ENCODE data around the gene EIF3B. TPM values are rescaled to one million over a fixed set of nuclear protein-coding genes. Genes with fewer than 3 reads are reported as not detected.
"Not testable (repeated sequence)": the region's sequence is repeated elsewhere in the genome, so short reads cannot be mapped to it uniquely, and the experiment has no call there.

Gene EIF3B
- total RNA-seq, 1 donor from 2014 or later, result 213 TPM

DNA sequence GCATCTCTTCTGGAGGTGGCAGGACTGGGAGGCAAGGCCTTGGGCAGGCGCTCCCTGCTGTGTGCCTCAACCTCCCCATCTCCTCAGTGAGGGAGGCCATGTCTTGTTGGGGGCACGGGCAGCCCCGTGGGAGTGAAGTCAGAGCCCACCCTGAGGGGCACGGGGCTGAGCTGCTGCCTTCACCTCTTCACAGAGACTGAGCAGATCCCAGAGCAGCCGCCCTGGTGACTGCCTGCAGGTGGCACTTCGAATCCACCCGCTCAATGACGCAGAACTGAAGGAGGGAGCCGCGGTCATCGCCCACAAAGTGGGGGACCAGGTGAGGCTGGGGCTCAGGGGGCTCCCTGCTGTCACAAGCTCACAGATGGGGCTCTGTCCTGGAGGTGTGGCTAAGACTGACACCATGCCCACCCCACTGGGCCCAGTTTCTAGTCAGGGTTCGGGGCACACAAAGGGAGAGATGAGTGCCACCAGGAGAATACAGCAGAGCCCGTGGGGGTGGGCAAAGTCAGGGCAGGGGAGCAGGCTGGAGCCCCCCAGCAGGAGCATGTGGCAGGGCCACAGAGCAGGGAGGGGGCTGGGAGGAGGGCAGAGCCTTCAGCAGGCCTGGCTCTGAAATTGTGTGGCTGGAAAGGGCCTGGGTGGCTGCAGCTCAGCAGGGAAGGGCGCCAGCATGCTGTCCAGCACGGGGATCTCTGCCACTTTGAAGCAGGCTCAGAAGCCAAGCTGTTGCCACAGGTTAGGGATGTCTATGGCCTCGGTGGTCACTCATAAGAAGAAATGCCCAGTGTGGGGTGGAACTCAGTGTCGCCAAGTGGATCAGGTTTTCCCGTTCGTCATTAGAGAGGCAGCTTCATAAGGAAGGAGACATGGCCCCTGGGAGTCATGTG is 30.0 kb downstream of the EIF3B start:
- no peaks in the 10 kb centered on the region for H3K9me3 ChIP-seq (ENCODE audit: insufficient read depth, low read depth, low read length)
- peaks cover 9% of the 10 kb centered on the region for H3K36me3 ChIP-seq (ENCODE audit: insufficient read depth, low read length)
- H3K27me3 ChIP-seq (ENCODE audit: insufficient read depth, low read length), result no peaks in the 10 kb centered on the region
- H2AFZ ChIP-seq (ENCODE audit: low read depth, low read length), result no peak overlapping the region
- Mint-ChIP-seq H3K27me3 (ENCODE audit: low read depth, unreplicated experiment) (no peaks in the 10 kb centered on the region), H3K4me3 (ENCODE audit: unreplicated experiment) (no peak overlapping the region), H3K36me3 (ENCODE audit: low read depth, unreplicated experiment) (peaks cover 14% of the 10 kb centered on the region), H3K4me1 (ENCODE audit: low read depth, unreplicated experiment) (peaks cover 3% of the 10 kb centered on the region), H3K9me3 (ENCODE audit: unreplicated experiment) (no peaks in the 10 kb centered on the region), H3K27ac (ENCODE audit: unreplicated experiment) (no peak overlapping the region)
- H3K4me1 ChIP-seq (ENCODE audit: insufficient read depth, low read length), result no peaks in the 10 kb centered on the region
- H3K4me2 ChIP-seq (ENCODE audit: low read length), result no peak overlapping the region
- DNase-seq (ENCODE audit: low read depth) (no peak), FAIRE-seq (no peak)
- H3K79me2 ChIP-seq (ENCODE audit: insufficient read depth, low read length), result no peaks in the 10 kb centered on the region
- peaks cover 30% of the 10 kb centered on the region for H4K20me1 ChIP-seq (ENCODE audit: insufficient read depth, low read length)
- H3K27ac ChIP-seq (ENCODE audit: low read depth, low read length), result no peak overlapping the region
- H3K9ac ChIP-seq (ENCODE audit: low read length), result no peak overlapping the region
- no peak for TF ChIP-seq EZH2 (IDR thresholded peaks at IDR 0.05; ENCODE audit: insufficient read depth, low read length)
- TF ChIP-seq, protein P1, sequence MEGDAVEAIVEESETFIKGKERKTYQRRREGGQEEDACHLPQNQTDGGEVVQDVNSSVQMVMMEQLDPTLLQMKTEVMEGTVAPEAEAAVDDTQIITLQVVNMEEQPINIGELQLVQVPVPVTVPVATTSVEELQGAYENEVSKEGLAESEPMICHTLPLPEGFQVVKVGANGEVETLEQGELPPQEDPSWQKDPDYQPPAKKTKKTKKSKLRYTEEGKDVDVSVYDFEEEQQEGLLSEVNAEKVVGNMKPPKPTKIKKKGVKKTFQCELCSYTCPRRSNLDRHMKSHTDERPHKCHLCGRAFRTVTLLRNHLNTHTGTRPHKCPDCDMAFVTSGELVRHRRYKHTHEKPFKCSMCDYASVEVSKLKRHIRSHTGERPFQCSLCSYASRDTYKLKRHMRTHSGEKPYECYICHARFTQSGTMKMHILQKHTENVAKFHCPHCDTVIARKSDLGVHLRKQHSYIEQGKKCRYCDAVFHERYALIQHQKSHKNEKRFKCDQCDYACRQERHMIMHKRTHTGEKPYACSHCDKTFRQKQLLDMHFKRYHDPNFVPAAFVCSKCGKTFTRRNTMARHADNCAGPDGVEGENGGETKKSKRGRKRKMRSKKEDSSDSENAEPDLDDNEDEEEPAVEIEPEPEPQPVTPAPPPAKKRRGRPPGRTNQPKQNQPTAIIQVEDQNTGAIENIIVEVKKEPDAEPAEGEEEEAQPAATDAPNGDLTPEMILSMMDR (IDR thresholded peaks at IDR 0.05; ENCODE audit: insufficient read depth, low read depth, low read length), result no peak
- H3K4me3 ChIP-seq (ENCODE audit: insufficient read depth, low read depth, low read length), result no peak overlapping the region

DNA sequence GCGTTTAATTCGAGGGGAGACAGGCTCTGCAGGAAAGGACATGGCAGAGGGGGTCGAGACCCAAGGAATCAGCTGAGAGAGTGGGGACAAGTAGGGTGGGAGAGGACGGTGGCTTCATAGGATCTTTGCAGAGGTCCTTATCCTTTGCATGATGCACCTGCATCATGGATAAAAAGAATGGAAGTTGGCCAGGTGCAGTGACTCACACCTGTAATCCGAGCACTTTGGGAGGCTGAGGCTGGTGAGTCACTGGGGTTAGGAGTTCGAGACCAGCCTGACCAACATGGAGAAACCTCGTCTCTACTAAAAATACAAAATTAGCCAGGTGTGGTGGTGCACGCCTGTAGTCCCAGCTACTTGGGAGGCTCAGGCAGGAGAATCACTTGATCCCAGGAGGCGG is 31.5 kb downstream of the EIF3B start:
- H2AFZ ChIP-seq (ENCODE audit: low read depth, low read length); H3K9me3 Mint-ChIP-seq (ENCODE audit: unreplicated experiment); H3K4me3 ChIP-seq (ENCODE audit: insufficient read depth, low read depth, low read length); H3K9ac ChIP-seq (ENCODE audit: low read length); H3K4me1 ChIP-seq (ENCODE audit: insufficient read depth, low read length); H3K36me3 ChIP-seq (ENCODE audit: insufficient read depth, low read length); H3K27ac Mint-ChIP-seq (ENCODE audit: unreplicated experiment); H3K79me2 ChIP-seq (ENCODE audit: insufficient read depth, low read length); FAIRE-seq; H3K4me2 ChIP-seq (ENCODE audit: low read length); H3K27me3 Mint-ChIP-seq (ENCODE audit: low read depth, unreplicated experiment); H3K4me3 Mint-ChIP-seq (ENCODE audit: unreplicated experiment); H3K27ac ChIP-seq (ENCODE audit: low read depth, low read length); H3K9me3 ChIP-seq (ENCODE audit: insufficient read depth, low read depth, low read length); H3K27me3 ChIP-seq (ENCODE audit: insufficient read depth, low read length); H3K4me1 Mint-ChIP-seq (ENCODE audit: low read depth, unreplicated experiment); DNase-seq (ENCODE audit: low read depth): not testable (repeated sequence)
- H4K20me1 ChIP-seq (ENCODE audit: insufficient read depth, low read length), result peaks cover 15% of the 10 kb centered on the region
- peaks cover 16% of the 10 kb centered on the region for H3K36me3 Mint-ChIP-seq (ENCODE audit: low read depth, unreplicated experiment)

DNA sequence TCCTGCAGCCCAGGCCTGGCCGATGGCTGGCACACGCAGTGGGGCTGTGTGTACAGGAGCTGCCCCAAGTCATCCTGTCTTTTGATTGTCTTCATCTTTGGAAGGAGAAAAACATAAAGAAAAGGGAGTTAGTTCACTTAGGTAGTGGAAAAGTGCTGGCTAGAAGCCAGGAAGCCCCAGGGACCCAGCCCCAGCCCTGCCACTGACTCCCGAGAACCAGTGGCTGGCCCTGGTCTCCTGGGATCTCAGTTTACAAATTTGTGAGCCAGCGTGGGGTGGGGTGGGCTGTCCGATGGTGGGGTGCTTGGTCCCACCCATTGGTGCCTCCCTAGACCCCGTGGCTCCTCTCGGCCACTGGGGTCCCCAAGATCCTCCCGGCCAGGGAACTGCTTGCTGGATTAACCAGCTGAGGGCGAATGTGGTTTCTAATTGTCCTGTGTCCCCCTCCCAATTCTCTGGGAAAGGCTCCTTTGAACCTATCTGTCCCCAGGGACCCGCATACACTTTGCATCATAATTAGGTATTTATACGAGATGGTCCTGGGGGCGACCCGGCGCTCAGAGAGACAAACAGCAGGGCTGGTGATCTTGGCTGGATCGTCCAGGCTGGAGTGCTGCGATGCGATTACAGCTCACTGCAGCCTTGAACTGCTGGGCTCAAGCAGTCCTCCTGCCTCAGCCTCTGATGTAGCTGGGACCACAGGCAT is 32.5 kb downstream of the EIF3B start:
- Mint-ChIP-seq H3K9me3 (ENCODE audit: unreplicated experiment) (no peaks in the 10 kb centered on the region), H3K27me3 (ENCODE audit: low read depth, unreplicated experiment) (no peaks in the 10 kb centered on the region), H3K4me1 (ENCODE audit: low read depth, unreplicated experiment) (peaks cover 5% of the 10 kb centered on the region), H3K27ac (ENCODE audit: unreplicated experiment) (no peak overlapping the region), H3K4me3 (ENCODE audit: unreplicated experiment) (no peak overlapping the region), H3K36me3 (ENCODE audit: low read depth, unreplicated experiment) (peaks cover 12% of the 10 kb centered on the region)
- Histone ChIP-seq H3K4me2 (ENCODE audit: low read length) (no peak overlapping the region), H3K27me3 (ENCODE audit: insufficient read depth, low read length) (no peaks in the 10 kb centered on the region), H3K36me3 (ENCODE audit: insufficient read depth, low read length) (no peaks in the 10 kb centered on the region), H3K4me1 (ENCODE audit: insufficient read depth, low read length) (peaks cover 7% of the 10 kb centered on the region), H3K4me3 (ENCODE audit: insufficient read depth, low read depth, low read length) (no peak overlapping the region), H2AFZ (ENCODE audit: low read depth, low read length) (no peak overlapping the region), H3K9me3 (ENCODE audit: insufficient read depth, low read depth, low read length) (no peaks in the 10 kb centered on the region), H3K27ac (ENCODE audit: low read depth, low read length) (no peak overlapping the region), H3K9ac (ENCODE audit: low read length) (no peak overlapping the region), H3K79me2 (ENCODE audit: insufficient read depth, low read length) (no peaks in the 10 kb centered on the region), H4K20me1 (ENCODE audit: insufficient read depth, low read length) (peaks cover 6% of the 10 kb centered on the region)
- TF ChIP-seq, protein P1 (IDR thresholded peaks at IDR 0.05; ENCODE audit: insufficient read depth, low read depth, low read length), result no peak
- TF ChIP-seq EZH2 (IDR thresholded peaks at IDR 0.05; ENCODE audit: insufficient read depth, low read length), result no peak
- no peak for FAIRE-seq
- DNase-seq (ENCODE audit: low read depth), result no peak
